Measurements from ENCODE around the gene LTN1.
A peak's percentile ranks its signal among the peaks of the same experiment; 100 is the strongest.

LTN1 gene

DNA sequence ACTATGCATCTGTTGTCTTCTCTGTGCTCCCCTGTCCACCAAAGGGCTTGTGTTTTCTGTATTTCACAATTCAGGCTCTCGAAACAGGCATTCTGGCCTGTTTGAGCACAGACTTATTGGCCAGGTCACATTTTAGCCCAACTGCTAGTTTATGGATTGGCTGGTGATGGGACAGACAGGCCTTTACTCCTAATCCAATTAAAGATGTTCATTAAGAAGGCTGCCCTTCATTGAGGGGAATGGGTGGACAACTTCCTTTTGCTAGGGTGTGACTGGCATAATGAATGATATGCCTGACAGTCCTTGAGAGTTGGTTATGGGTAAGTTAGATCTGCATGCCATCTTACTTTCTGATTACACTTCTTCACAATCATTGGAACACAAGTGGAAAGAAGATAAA is 86.4 kb downstream of the LTN1 start:
- Histone ChIP-seq H3K4me3 (ENCODE audit: control insufficient read depth in 1 of 7, extremely low read depth in 1 of 7, insufficient read depth in 4 of 7, low read depth in 2 of 7, low read length in 6 of 7) (no peak overlapping the region), H3K9me3 (ENCODE audit: control extremely low read depth in 1 of 5, control insufficient read depth in 4 of 5, insufficient read depth in 2 of 5, low read depth in 1 of 5, low read length in 4 of 5) (no peaks in the 10 kb centered on the region), H3K36me3 (ENCODE audit: control insufficient read depth in 4 of 4, insufficient read depth in 4 of 4, low read length in 3 of 4) (no peaks in the 10 kb centered on the region), H3K27me3 (replicated peaks in 2 of 5; ENCODE audit: control insufficient read depth in 4 of 5, insufficient read depth in 5 of 5, low read length in 4 of 5) (no peaks in the 10 kb centered on the region), H3K4me1 (ENCODE audit: control extremely low read depth in 1 of 4, control insufficient read depth in 4 of 4, insufficient read depth in 4 of 4, low read length in 3 of 4) (no peaks in the 10 kb centered on the region), H3K27ac (ENCODE audit: insufficient read depth in 1 of 2, low read depth in 1 of 2, low read length in 2 of 2, poor library complexity in 1 of 2, severe bottlenecking in 2 of 2) (no peak overlapping the region)
- CTCF ChIA-PET, result no interaction called here
- DNase-seq, result no peak
- 100% methylated on average over 1 of the region's 1 CpG for WGBS (ENCODE audit: insufficient coverage)
- POLR2A ChIA-PET, result no interaction called here

GRCh38 chr21:28904961-28905435 is 87.7 kb downstream of the LTN1 start:
- ChIA-PET POLR2A (no interaction called here), CTCF (no interaction called here)
- 88% methylated on average over 1 of the region's 1 CpG for WGBS (ENCODE audit: insufficient coverage)
- Histone ChIP-seq H3K27ac (ENCODE audit: insufficient read depth in 1 of 2, low read depth in 1 of 2, low read length in 2 of 2, poor library complexity in 1 of 2, severe bottlenecking in 2 of 2) (no peak overlapping the region), H3K36me3 (ENCODE audit: control insufficient read depth in 4 of 4, insufficient read depth in 4 of 4, low read length in 3 of 4) (no peaks in the 10 kb centered on the region), H3K4me3 (ENCODE audit: control insufficient read depth in 1 of 7, extremely low read depth in 1 of 7, insufficient read depth in 4 of 7, low read depth in 2 of 7, low read length in 6 of 7) (no peak overlapping the region), H3K4me1 (ENCODE audit: control extremely low read depth in 1 of 4, control insufficient read depth in 4 of 4, insufficient read depth in 4 of 4, low read length in 3 of 4) (no peaks in the 10 kb centered on the region), H3K27me3 (replicated peaks in 2 of 5; ENCODE audit: control insufficient read depth in 4 of 5, insufficient read depth in 5 of 5, low read length in 4 of 5) (no peaks in the 10 kb centered on the region), H3K9me3 (ENCODE audit: control extremely low read depth in 1 of 5, control insufficient read depth in 4 of 5, insufficient read depth in 2 of 5, low read depth in 1 of 5, low read length in 4 of 5) (no peaks in the 10 kb centered on the region)
- DNase-seq, result no peak

- no peaks in the 10 kb centered on the region for H3K9me3 ChIP-seq (ENCODE audit: control extremely low read depth in 1 of 5, control insufficient read depth in 4 of 5, insufficient read depth in 2 of 5, low read depth in 1 of 5, low read length in 4 of 5)
- H3K36me3 ChIP-seq (ENCODE audit: control insufficient read depth in 4 of 4, insufficient read depth in 4 of 4, low read length in 3 of 4), result no peaks in the 10 kb centered on the region
- H3K4me1 ChIP-seq (ENCODE audit: control extremely low read depth in 1 of 4, control insufficient read depth in 4 of 4, insufficient read depth in 4 of 4, low read length in 3 of 4), result no peaks in the 10 kb centered on the region
- no peaks in the 10 kb centered on the region for H3K27me3 ChIP-seq (replicated peaks in 2 of 5; ENCODE audit: control insufficient read depth in 4 of 5, insufficient read depth in 5 of 5, low read length in 4 of 5)
- WGBS (ENCODE audit: insufficient coverage), result 92% methylated on average over 17 of the region's 18 CpGs
- H3K27ac ChIP-seq (ENCODE audit: insufficient read depth in 1 of 2, low read depth in 1 of 2, low read length in 2 of 2, poor library complexity in 1 of 2, severe bottlenecking in 2 of 2), result no peak overlapping the region
- ChIA-PET POLR2A (no interaction called here), CTCF (interaction anchor here (1.1 to 1.6 kb wide), 2 partner anchors 9 to 14 kb away, joined by 3 read pairs; no protein-coding TSS in a partner anchor)
- no peak for DNase-seq
- H3K4me3 ChIP-seq (ENCODE audit: control insufficient read depth in 1 of 7, extremely low read depth in 1 of 7, insufficient read depth in 4 of 7, low read depth in 2 of 7, low read length in 6 of 7), result no peak overlapping the region
Measured at GRCh38 chr21:28903448-28903847, 89.2 kb downstream of the LTN1 start.

DNA sequence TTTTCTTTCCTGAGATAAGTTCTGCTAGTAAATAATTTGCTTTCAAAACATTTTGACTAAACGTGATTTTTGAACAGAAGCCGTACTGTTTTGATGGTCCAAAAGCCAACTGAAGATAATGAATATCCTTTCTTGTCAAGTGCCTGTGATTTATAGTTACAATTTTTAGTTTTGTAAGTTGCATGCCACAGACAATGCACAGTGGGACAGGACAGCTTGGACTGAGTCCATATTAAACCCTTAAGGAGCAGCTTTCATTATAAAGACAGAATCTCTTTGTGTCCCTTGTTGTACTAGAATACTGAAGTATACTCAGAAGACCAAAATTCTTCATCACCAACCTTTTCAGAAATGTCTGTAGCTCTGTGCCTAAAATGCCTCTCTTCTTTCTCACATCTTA is 92.2 kb downstream of the LTN1 start:
- no peak overlapping the region for H3K27ac ChIP-seq (ENCODE audit: insufficient read depth in 1 of 2, low read depth in 1 of 2, low read length in 2 of 2, poor library complexity in 1 of 2, severe bottlenecking in 2 of 2)
- ChIA-PET CTCF (interaction anchor here (0.7 to 1.3 kb wide), 2 partner anchors 14 to 155 kb away, joined by 3 to 4 read pairs; no protein-coding TSS in a partner anchor), POLR2A (no interaction called here)
- 94% methylated on average over 2 of the region's 2 CpGs for WGBS (ENCODE audit: insufficient coverage)
- no peaks in the 10 kb centered on the region for H3K36me3 ChIP-seq (ENCODE audit: control insufficient read depth in 4 of 4, insufficient read depth in 4 of 4, low read length in 3 of 4)
- no peaks in the 10 kb centered on the region for H3K4me1 ChIP-seq (ENCODE audit: control extremely low read depth in 1 of 4, control insufficient read depth in 4 of 4, insufficient read depth in 4 of 4, low read length in 3 of 4)
- peaks cover 0 to 3% (median 0%) of the 10 kb centered on the region in 5 experiments for H3K9me3 ChIP-seq (ENCODE audit: control extremely low read depth in 1 of 5, control insufficient read depth in 4 of 5, insufficient read depth in 2 of 5, low read depth in 1 of 5, low read length in 4 of 5)
- no peaks in the 10 kb centered on the region for H3K27me3 ChIP-seq (replicated peaks in 2 of 5; ENCODE audit: control insufficient read depth in 4 of 5, insufficient read depth in 5 of 5, low read length in 4 of 5)
- DNase-seq, result no peak
- no peak overlapping the region for H3K4me3 ChIP-seq (ENCODE audit: control insufficient read depth in 1 of 7, extremely low read depth in 1 of 7, insufficient read depth in 4 of 7, low read depth in 2 of 7, low read length in 6 of 7)

GRCh38 chr21:28899744-28900143 is 92.9 kb downstream of the LTN1 start:
- Histone ChIP-seq H3K4me3 (ENCODE audit: control insufficient read depth in 1 of 7, extremely low read depth in 1 of 7, insufficient read depth in 4 of 7, low read depth in 2 of 7, low read length in 6 of 7) (no peak overlapping the region), H3K9me3 (ENCODE audit: control extremely low read depth in 1 of 5, control insufficient read depth in 4 of 5, insufficient read depth in 2 of 5, low read depth in 1 of 5, low read length in 4 of 5) (peaks cover 0 to 3% (median 0%) of the 10 kb centered on the region in 5 experiments), H3K36me3 (ENCODE audit: control insufficient read depth in 4 of 4, insufficient read depth in 4 of 4, low read length in 3 of 4) (no peaks in the 10 kb centered on the region), H3K27me3 (replicated peaks in 2 of 5; ENCODE audit: control insufficient read depth in 4 of 5, insufficient read depth in 5 of 5, low read length in 4 of 5) (no peaks in the 10 kb centered on the region), H3K4me1 (ENCODE audit: control extremely low read depth in 1 of 4, control insufficient read depth in 4 of 4, insufficient read depth in 4 of 4, low read length in 3 of 4) (no peaks in the 10 kb centered on the region), H3K27ac (ENCODE audit: insufficient read depth in 1 of 2, low read depth in 1 of 2, low read length in 2 of 2, poor library complexity in 1 of 2, severe bottlenecking in 2 of 2) (no peak overlapping the region)
- WGBS (ENCODE audit: insufficient coverage), result 100% methylated on average over 3 of the region's 5 CpGs
- ChIA-PET CTCF (no interaction called here), POLR2A (no interaction called here)
- peak in 1 of 3 donors; percentile 4 for DNase-seq

DNA sequence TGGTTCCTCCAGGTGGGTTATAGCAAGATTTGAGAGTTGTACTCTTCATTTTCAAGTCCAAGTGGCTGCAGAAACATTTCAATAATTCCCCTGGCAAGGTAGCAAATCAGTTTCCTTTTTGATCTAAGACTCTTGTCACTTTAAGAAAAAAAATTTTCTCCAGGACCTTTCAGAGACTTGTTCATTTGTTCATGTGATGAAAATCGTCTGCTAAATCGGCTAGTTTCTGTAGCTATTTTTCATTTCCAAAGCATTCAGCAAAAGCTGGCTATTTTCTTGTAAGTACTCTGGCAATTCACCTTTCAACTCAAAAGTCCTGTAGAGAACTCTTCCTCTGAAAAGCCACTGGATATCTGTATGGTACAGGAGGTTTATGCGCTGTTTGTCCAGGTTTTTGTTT is 93.5 kb downstream of the LTN1 start:
- H3K27me3 ChIP-seq (replicated peaks in 2 of 5; ENCODE audit: control insufficient read depth in 4 of 5, insufficient read depth in 5 of 5, low read length in 4 of 5), result no peaks in the 10 kb centered on the region
- H3K27ac ChIP-seq (ENCODE audit: insufficient read depth in 1 of 2, low read depth in 1 of 2, low read length in 2 of 2, poor library complexity in 1 of 2, severe bottlenecking in 2 of 2), result no peak overlapping the region
- no peaks in the 10 kb centered on the region for H3K4me1 ChIP-seq (ENCODE audit: control extremely low read depth in 1 of 4, control insufficient read depth in 4 of 4, insufficient read depth in 4 of 4, low read length in 3 of 4)
- POLR2A ChIA-PET, result no interaction called here
- CTCF ChIA-PET, result no interaction called here
- H3K4me3 ChIP-seq (ENCODE audit: control insufficient read depth in 1 of 7, extremely low read depth in 1 of 7, insufficient read depth in 4 of 7, low read depth in 2 of 7, low read length in 6 of 7), result no peak overlapping the region
- H3K36me3 ChIP-seq (ENCODE audit: control insufficient read depth in 4 of 4, insufficient read depth in 4 of 4, low read length in 3 of 4), result no peaks in the 10 kb centered on the region
- WGBS (ENCODE audit: insufficient coverage), result 87% methylated on average over 3 of the region's 3 CpGs
- DNase-seq, result no peak
- peaks cover 0 to 3% (median 0%) of the 10 kb centered on the region in 5 experiments for H3K9me3 ChIP-seq (ENCODE audit: control extremely low read depth in 1 of 5, control insufficient read depth in 4 of 5, insufficient read depth in 2 of 5, low read depth in 1 of 5, low read length in 4 of 5)

GRCh38 chr21:28893687-28894086 is 99.0 kb downstream of the LTN1 start:
- peaks cover 0 to 3% (median 0%) of the 10 kb centered on the region in 5 experiments for H3K9me3 ChIP-seq (ENCODE audit: control extremely low read depth in 1 of 5, control insufficient read depth in 4 of 5, insufficient read depth in 2 of 5, low read depth in 1 of 5, low read length in 4 of 5)
- CTCF ChIA-PET, result no interaction called here
- POLR2A ChIA-PET, result no interaction called here
- H3K27me3 ChIP-seq (replicated peaks in 2 of 5; ENCODE audit: control insufficient read depth in 4 of 5, insufficient read depth in 5 of 5, low read length in 4 of 5), result no peaks in the 10 kb centered on the region
- H3K4me1 ChIP-seq (ENCODE audit: control extremely low read depth in 1 of 4, control insufficient read depth in 4 of 4, insufficient read depth in 4 of 4, low read length in 3 of 4), result no peaks in the 10 kb centered on the region
- DNase-seq, result no peak
- H3K4me3 ChIP-seq (ENCODE audit: control insufficient read depth in 1 of 7, extremely low read depth in 1 of 7, insufficient read depth in 4 of 7, low read depth in 2 of 7, low read length in 6 of 7), result no peak overlapping the region
- no peaks in the 10 kb centered on the region for H3K36me3 ChIP-seq (ENCODE audit: control insufficient read depth in 4 of 4, insufficient read depth in 4 of 4, low read length in 3 of 4)
- H3K27ac ChIP-seq (ENCODE audit: insufficient read depth in 1 of 2, low read depth in 1 of 2, low read length in 2 of 2, poor library complexity in 1 of 2, severe bottlenecking in 2 of 2), result no peak overlapping the region
- WGBS (ENCODE audit: insufficient coverage), result 100% methylated on average over 2 of the region's 3 CpGs

All from common myeloid progenitor, CD34-positive (primary cell).